HG03521 (cell line): ENCODE measurements around the gene RB1.
"Not testable (repeated sequence)": the region's sequence is repeated elsewhere in the genome, so short reads cannot be mapped to it uniquely, and the experiment has no call there.

Experiments
- ATAC-seq: cut with Tn5 transposase; IDR thresholded peaks from one replicate; pipeline ENCODE4 v1.9.1; 2021; ENCODE audit warnings: mild to moderate bottlenecking, moderate library complexity; ENCODE audit not compliant: unreplicated experiment

The RB1 gene

DNA sequence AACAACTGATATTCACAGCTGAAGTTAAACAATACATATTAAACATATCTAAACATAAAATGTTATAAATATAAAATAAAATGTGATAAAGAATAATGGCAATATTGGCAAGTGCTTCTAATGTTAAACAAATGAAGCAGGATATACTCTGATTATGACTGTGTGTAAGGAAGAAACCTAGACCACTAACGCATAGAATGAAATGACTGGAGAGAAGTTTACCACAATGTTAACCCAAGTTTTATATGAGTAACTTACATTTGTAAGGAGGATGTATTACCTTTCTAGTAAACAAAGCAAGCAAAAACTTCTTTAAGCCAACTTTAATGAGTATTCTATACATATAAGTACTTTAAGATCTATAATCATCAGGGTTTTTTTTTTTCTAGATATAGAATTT lies 43.0 kb downstream of the RB1 start:
- ATAC-seq, result no peak

GRCh38 chr13:48349525-48349924 lies 46.0 kb downstream of the RB1 start:
- ATAC-seq, result no peak

GRCh38 chr13:48353590-48353989 lies 50.0 kb downstream of the RB1 start:
- no peak for ATAC-seq

DNA sequence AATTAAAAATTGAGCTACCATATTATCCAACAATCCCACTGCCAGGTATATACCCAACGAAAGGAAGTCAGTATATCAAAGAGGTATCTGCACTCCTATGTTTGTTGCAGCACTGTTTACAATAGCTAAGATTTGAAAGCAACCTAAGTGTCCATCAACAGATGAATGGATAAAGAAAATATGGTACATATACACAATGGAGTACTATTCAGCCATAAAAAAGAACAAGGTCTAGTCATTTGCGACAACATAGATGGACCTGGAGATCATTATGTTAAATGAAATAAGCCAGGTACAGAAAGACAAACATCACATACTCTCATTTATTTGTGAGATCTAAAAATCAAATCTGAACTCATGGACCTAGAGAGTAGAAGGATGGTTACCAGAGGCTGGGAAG lies 52.0 kb downstream of the RB1 start:
- not testable (repeated sequence) for ATAC-seq

GRCh38 chr13:48356750-48357149 lies 53.2 kb downstream of the RB1 start:
- ATAC-seq, result no peak

GRCh38 chr13:48369988-48370387 lies 66.4 kb downstream of the RB1 start:
- ATAC-seq, result no peak

DNA sequence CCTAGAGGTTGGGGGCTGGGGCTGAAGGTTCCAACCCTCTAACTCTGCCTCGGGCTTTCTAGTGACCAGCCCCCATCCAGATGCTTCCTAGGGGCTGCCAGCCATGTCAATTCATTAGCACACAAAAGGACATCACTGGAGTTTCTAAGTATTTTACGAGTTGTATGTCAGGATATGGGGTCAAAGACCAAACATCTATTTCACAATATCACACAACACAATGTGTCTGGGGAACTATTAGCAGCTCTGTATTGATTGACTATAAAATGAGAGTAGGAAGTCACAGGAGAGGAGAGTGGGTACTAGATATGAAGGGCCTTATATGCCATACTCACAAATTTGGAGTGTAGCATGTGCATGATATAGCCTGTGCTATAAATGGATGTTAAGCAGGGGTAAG lies 67.3 kb downstream of the RB1 start:
- no peak for ATAC-seq

GRCh38 chr13:48377857-48378256 lies 74.3 kb downstream of the RB1 start:
- ATAC-seq, result no peak

GRCh38 chr13:48380581-48380980 lies 77.0 kb downstream of the RB1 start:
- ATAC-seq, result no peak

DNA sequence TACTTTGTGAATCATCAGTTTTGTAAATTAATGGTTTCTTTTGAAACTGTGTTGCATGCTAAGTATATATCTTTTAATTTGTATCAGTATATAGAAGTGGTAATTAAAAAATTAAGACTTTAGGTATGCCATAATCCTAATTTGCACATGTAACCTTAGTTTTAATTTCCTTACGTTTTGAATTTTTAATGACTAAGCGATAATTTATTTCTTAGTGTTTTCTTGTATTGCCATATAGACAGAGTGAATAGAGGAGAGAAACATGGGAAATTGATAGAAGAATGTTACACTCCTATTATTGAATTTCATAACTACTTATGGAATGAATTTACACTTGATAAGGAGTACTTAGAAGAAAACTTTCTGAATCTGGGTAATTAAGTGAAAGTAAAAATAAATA lies 79.8 kb downstream of the RB1 start:
- ATAC-seq, result no peak

DNA sequence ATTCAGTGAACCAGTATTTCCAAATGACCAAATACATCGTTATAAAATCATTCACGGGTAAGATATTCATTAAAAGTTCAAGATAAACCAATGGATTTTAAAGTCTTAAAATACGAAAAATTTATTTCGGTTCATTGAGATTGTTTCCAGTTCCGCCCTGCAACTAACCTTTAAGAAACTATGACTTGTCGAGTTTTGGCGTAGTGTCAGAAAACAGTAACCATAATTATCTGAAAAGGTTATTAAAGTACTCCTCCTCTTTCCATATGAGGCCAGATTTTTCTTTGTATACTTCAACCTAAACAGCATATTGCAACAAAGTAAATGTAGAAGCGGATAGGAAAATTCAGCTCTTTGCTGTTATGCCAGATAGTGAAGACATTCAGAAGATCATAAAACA lies 83.3 kb downstream of the RB1 start:
- ATAC-seq, result no peak

DNA sequence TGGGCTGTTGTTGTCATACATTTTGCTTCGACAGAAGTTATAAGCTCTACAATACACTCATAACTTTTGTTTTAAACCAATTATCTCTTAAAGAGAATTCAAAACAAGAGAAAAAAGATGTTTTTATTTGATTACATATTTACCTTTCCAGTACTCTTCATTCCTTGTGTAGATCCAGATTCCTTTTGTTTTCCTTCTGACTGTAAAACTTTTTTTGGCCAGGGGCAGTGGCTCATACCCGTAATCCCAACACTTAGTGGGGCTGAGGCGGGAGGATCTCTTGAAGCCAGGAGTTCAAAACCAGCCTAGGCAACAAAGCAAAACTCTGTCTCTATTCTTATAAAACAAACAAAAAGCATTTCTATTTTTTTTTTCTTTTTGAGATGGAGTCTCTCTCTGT lies 87.7 kb downstream of the RB1 start:
- ATAC-seq, result no peak

GRCh38 chr13:48393030-48393697 lies 89.6 kb downstream of the RB1 start:
- no peak for ATAC-seq

DNA sequence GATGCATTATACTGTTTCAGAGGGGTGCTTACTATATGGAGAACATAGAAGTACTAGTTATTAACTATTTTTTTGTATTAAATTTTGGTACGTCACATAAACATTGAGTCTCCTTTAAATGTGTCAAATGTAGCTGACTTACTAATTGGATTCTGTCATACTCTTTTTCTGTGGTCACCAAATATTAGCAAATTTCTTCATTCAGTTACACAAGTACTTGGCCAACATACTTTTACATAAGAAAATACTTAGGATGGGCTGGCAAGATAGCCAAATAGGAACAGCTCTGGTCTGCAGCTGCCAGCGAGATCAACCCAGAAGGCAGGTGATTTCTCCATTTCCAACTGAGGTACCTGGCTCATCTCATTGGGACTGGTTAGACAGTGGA lies 90.1 kb downstream of the RB1 start:
- ATAC-seq, result no peak

- no peak for ATAC-seq
Observed at GRCh38 chr13:48397744-48398143, 94.2 kb downstream of the RB1 start.

DNA sequence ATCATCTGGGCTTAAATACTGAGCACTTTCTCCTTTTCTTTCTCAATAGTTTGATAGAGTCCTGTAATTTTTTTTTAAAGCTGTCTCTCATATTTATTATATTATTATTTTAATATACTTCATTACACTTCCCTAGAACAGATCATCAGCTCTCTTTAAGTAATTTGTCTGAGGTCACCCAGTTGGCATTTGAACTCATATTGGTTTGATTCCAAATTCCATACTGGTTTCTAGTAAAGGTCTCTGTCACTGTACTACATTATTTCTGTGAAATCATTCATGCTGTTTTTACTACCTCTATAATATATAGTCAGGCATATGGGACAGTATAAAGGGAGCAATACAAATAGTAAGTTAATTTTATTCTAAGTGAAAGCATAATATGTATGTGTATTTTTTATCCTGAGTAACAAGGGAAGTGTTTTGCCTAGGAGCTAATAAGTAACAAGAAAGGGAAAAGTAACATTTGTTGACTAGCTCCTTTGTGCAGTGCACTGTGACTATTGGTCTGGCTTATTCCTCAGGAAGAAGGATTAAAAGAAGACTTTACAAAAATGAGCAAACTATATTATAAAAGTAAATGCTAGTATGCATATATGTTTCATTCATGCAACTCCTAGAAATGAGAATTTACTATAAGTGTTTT lies 95.0 kb downstream of the RB1 start:
- no peak for ATAC-seq

GRCh38 chr13:48400090-48400694 lies 96.6 kb downstream of the RB1 start:
- ATAC-seq, result no peak

GRCh38 chr13:48400850-48401291 lies 97.3 kb downstream of the RB1 start:
- no peak for ATAC-seq

- no peak for ATAC-seq
Observed at GRCh38 chr13:48401480-48401879, 97.9 kb downstream of the RB1 start.

DNA sequence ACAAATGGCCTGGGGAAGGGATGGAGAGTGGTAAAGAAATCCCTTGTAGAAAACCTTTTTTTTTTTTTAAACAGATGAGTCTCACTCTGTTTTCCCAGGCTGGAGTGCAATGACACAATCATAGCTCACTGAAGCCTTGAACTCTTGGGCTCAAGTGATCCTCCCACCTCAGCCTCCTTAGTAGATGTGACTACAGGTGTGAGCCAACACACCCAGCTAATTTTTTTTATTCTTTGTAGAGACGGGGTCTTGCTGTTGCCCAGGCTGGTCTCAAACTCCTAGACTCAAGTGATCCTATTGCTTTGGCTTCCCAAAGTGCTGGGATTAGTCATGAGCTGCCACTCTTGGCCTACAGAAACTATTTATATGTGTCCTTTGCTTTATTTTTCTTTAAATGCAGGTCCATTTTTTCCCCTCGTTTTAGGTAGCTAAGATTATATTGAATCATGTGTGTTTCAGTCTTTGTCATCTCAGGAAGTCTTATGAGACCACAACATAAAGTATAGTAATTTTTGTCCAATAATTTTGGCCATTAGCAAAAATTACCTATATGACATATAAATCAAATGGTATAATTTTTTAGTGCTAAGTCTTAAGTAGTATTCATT lies 98.9 kb downstream of the RB1 start:
- ATAC-seq, result no peak

DNA sequence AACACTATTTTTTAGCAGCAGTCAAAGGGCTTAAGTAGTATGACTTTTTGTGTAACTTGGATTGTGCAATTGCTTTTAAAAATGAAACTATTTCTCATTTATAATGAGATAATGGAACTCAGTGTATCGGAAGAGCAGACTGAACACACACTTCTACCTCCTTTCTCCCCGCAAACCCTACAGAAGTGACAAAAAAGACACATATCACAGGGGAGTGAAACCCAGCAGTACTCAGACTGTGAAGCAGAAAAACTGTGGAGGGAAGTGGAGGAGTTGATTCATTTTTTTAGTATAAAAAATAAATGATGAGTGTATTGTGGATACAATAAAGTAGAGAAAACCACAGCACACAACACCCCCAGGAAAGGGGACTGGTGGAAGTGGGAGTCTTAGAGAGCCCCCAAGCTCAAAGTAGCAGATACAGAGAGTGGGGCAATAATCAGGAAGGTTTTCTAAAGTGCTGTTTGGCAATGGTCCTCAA lies 99.6 kb downstream of the RB1 start:
- peak; percentile 74 for ATAC-seq

GRCh38 chr13:48403913-48404312 lies 100.4 kb downstream of the RB1 start:
- ATAC-seq, result no peak
